NCI-H510A treated with DMSO at 0.1 percent for 48 hours (cell line): ENCODE measurements around the gene KLF7.

Experiments
- DNase-seq: peaks from one replicate; lab custom pipeline; 2025; lab: John Stamatoyannopoulos, UW

Gene KLF7

GRCh38 chr2:207148020-207148419, 17.7 kb downstream of the KLF7 start:
- DNase-seq, result no peak

GRCh38 chr2:207144173-207144785, 21.5 kb downstream of the KLF7 start:
- DNase-seq, result no peak

GRCh38 chr2:207143215-207144172, 22.3 kb downstream of the KLF7 start:
- peak; percentile 50 for DNase-seq

- no peak for DNase-seq
These were observed 23.3 kb downstream of the KLF7 start for GRCh38 chr2:207142461-207142860.

GRCh38 chr2:207141386-207141785, 24.4 kb downstream of the KLF7 start:
- DNase-seq, result no peak

GRCh38 chr2:207140265-207140664, 25.5 kb downstream of the KLF7 start:
- DNase-seq, result no peak

GRCh38 chr2:207139552-207139951, 26.2 kb downstream of the KLF7 start:
- no peak for DNase-seq

- DNase-seq, result no peak
These were observed 27.0 kb downstream of the KLF7 start for GRCh38 chr2:207138627-207139297.

GRCh38 chr2:207137596-207138337, 28.0 kb downstream of the KLF7 start:
- DNase-seq, result no peak

GRCh38 chr2:207136874-207137273, 28.9 kb downstream of the KLF7 start:
- no peak for DNase-seq

- no peak for DNase-seq
These were observed 29.8 kb downstream of the KLF7 start for GRCh38 chr2:207135801-207136457.

GRCh38 chr2:207135340-207135739, 30.4 kb downstream of the KLF7 start:
- DNase-seq, result no peak

- DNase-seq, result no peak
These were observed 31.8 kb downstream of the KLF7 start for GRCh38 chr2:207133820-207134519.

GRCh38 chr2:207133458-207133819, 32.3 kb downstream of the KLF7 start:
- DNase-seq, result peak; percentile 31

GRCh38 chr2:207132019-207132418, 33.7 kb downstream of the KLF7 start:
- DNase-seq, result no peak

GRCh38 chr2:207131594-207131993, 34.2 kb downstream of the KLF7 start:
- no peak for DNase-seq

GRCh38 chr2:207130958-207131521, 34.7 kb downstream of the KLF7 start:
- DNase-seq, result no peak

GRCh38 chr2:207129821-207130220, 35.9 kb downstream of the KLF7 start:
- DNase-seq, result peak; percentile 4

GRCh38 chr2:207128867-207129266, 36.9 kb downstream of the KLF7 start:
- no peak for DNase-seq

GRCh38 chr2:207126724-207127308, 38.9 kb downstream of the KLF7 start:
- DNase-seq, result no peak
